Measurements from ENCODE around the gene DISC1.

The DISC1 gene

GRCh38 chr1:231821281-231821680, 194.7 kb downstream of the DISC1 start:
- no peak for DNase-seq

- no peak for DNase-seq
Observed at GRCh38 chr1:231822041-231822440, 195.5 kb downstream of the DISC1 start.

- no peak for DNase-seq
Observed at GRCh38 chr1:231826566-231826965, 200.0 kb downstream of the DISC1 start.

DNA sequence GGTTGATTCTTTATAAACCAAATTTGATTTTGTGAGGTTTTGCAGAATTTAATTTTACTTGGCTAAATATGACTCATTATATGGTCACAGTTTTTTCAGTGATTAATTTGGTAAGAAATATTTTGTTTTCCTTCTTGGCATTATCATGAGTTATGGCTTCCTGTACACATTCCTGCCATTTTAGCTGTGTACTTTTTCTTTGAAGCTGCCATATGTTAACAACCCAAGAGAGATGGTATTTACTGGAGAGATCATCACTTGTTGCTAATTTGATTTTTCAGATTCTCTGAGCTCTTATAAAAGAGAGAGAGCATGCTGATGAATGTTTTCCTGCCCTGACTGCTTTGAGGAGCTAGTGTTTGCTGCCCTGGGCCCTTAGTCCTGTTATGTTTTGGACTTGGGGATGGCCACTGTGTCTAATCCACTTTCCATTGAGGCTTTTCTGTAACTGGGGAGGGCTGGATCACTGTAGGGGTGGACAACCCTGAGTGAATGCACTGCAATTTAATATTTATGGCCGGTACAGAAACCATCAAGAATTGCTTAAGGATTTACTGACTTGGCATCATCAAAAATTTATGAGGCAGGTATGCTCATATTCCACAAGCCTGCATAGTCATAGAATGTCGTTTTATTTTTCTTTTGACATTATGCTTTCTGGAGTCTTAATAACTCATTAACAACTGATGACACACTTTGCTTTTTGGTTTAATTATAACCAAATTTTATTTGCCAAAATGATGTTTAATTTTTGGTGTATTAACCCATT, 200.9 kb downstream of the DISC1 start:
- peak; percentile 94 for DNase-seq

DNA sequence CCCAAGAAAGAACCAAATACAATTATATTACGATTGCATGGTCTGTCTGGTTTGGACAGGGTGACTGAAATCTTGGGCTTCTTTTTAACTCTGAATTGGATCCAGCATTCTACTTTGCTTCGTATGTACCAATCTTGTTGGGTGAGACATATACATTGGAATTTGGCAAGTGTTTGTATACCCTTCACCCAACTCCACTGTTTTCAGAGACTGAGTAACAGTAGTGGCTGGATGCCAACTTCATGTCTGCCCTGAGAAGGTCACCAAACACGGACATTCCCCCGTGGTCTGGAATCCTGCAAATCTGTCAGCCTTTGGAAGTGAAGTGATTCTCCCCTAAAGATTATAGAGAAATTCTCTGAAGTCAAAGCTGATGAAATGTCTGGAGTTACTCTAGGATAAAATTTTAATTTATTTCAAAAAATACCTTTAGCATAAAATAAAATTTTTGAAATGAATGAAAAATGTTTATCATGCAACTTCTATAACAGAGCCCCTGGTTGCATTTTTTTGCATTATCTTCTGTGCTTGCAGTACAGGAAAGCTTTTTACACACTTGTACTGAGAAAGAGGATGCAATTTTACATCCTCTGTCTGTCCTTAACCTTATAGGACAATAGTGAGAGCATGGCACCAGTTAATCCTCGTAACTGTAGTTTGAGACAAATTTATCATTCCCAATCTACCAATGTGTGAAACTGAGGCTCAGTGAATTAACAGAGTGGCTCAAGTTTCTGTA, 201.8 kb downstream of the DISC1 start:
- DNase-seq, result peak; percentile 97

DNA sequence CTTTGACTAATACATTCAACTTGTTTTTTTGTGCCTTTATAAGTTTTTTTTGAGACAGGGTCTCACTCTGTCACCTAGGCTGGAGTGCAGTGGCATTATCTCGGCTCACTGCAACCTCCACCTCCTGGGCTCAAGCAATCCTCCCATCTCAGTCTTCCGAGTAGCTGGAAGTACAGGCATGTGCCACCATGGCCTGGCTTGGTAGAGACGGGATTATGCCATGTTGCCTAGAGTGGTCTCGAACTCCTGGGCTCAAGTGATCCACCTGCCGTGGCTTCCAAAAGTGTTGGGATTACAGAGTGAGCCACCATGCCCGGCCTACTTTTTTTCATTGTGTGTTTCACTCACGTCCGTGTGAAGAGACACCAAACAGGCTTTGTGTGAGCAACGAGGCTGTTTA, 202.7 kb downstream of the DISC1 start:
- DNase-seq, result no peak

GRCh38 chr1:231836227-231836893, 209.8 kb downstream of the DISC1 start:
- no peak for DNase-seq

DNA sequence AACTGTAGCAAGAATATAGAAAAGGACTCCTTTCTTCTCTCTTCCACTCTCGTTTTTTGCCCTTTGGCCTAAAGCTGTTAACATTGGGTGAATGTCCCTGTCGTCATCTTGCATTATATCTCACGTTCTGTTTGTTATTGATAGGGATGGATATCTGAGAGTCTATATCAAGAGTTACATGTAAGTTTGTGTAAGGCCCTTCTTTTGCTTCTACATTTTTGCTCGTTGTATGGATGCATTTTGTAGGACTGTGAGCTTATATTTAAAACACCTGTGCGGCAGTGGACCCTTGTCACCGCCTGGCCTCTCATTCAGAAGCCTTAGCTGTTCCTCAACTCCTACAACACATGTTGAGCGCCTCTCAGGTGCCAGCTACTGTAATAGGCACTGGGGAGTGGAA, 211.9 kb downstream of the DISC1 start:
- DNase-seq, result no peak

DNA sequence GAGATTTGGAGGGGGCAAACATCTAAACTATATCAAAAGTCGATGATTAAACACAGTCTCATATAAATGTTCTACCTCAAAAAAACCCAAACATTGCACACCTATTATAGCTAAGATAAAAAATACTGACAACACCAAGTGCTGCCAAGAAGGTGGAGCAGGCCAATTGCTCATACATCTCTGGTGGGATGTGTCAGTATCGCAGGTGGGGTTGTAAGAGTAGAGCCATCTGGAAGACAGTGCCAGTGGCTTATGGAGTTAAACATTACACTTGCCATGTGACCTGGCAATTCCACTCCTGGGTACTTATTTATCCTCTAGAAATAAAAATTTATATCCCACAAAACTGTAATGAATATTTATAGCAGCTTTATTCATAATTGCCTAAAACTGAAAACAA, 213.4 kb downstream of the DISC1 start:
- DNase-seq, result no peak

- peak; percentile 23 for DNase-seq
Observed at GRCh38 chr1:231841616-231842344, 215.2 kb downstream of the DISC1 start.

- no peak for DNase-seq
Observed at GRCh38 chr1:231842441-231842840, 215.9 kb downstream of the DISC1 start.

DNA sequence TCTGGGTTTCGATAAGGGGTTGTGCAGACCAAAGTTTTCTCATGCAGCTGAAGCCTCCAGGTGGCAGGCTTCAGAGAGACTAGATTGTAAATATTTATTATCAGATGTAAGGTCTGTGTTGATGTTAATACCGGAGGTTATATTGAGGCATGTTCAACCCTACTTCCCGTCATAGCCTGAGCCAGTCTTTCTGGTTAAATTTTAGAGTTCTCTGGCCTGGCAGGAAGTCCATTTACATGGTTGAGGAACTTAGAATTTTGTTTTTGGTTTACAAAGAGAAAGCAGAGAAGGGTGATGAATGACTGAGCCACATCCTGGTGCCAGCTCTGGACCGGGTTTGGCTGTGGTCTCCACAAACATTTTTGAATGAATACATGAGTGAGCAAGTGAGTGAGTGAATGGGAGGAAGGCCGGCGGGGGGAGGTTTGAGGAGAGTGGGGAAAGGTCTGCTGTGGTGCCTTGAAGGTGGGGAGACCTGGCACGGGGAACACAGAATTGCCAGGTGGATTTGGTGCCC, 218.5 kb downstream of the DISC1 start:
- DNase-seq, result no peak

GRCh38 chr1:231847612-231848397, 221.2 kb downstream of the DISC1 start:
- DNase-seq, result no peak

DNA sequence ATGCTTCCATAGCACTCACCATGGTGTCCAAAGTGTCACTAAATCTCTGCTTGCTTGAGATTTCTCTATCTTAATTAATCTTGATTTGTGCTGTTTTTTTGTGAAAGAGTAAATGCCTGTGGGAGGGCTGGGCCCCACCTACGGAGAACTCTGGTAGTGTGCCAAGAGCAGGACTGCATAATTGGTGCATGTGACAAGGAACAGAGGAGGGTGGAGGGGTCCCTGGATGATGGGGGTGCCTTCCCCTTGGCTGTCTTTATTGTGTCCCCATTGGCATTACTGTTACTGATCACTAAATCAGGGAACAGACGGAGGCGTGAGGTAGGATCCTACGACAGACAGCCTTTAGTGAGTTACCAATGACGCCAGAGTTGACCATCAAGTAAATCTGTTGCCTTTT, 223.4 kb downstream of the DISC1 start:
- no peak for DNase-seq

GRCh38 chr1:231850786-231851185, 224.2 kb downstream of the DISC1 start:
- DNase-seq, result no peak

DNA sequence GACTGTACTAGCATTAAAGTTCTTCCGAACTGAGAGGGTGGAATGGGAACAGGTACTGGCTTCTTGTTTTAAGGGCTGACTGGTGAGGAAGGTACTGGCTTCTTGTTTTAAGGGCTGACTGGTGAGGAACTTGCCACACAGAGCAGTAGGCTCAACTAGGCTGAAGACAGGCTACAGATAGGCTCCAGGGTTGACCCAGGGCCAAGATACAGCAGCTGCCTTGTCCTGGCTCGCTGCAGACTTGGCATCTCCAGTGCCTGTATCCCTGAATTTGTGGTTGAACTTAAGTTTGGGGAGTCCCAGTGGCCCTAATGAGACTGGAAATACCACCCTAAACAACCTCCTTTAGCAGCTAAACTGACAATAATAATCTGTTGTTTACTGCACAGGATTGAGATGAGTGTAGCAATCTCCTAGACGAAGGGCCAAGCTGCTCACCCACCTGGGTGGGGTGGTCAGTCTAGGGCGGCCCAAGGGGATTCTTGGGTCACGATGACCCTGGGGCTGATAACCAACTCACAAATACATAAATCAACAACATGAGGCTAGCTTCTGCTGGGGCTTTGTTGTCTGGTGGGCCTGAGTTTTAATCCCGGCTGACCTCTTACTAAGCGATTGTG, 227.1 kb downstream of the DISC1 start:
- no peak for DNase-seq

DNA sequence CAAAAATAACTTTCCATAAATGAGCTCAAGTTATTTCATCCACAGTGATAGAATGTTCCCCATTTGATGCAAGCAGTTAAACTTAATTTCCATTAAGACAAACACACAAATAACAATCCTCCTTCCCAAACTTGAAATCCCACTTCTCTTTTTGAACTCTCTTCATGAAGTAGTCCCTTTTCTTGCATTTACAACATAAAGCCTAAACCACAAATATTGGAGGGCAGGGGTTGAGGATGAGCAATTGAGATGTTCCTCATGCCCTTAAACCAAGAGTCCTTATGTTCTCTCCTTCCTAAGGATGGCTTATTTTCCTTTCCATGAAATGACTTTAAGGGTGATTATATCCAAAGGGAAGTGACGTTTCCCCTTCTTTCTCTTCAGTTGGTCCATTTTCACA, 228.8 kb downstream of the DISC1 start:
- no peak for DNase-seq

DNA sequence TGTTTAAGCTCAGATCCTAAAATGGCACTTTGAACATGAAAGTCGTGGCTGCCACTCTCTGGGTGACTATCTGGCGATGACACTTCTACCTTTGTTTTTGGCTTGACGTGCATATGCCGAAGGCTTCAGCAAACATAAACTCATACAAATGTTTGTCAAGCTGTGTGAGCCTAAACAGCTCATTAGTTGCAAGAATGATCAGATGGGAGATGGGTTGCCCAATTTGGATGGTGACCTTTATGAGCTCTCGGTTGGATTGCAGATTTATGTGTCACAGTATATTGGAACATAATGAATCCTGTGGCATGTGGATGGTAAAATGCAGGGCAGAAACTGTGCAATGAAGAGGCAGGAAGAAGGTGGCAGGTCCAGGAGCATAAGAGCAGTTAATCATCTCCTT, 229.3 kb downstream of the DISC1 start:
- DNase-seq, result no peak

DNA sequence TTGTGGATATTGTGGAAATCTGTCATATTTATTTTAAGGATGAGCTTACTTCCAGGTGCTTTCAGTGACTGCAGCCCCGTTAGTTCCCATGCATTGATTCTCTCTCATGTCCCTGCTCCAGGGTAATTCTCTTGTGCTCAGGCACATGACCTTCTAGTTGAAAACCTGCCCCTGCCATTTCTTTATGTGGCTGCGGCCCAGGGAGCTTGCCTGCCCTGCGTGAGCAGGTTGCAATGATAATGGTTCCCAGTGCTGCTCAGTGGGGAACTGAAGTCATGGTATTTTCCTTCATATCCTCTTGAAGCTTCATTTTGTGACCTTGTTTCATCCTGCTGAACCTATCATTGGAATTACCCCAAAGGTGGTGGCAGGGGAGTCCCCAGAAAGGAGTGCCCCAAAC, 229.8 kb downstream of the DISC1 start:
- no peak for DNase-seq

GRCh38 chr1:231856894-231857293, 230.3 kb downstream of the DISC1 start:
- no peak for DNase-seq

- no peak for DNase-seq
Observed at GRCh38 chr1:231857609-231858135, 231.1 kb downstream of the DISC1 start.

Measured in fibroblast of skin of abdomen (primary cell).